SK-N-SH (cell line): ENCODE results near the gene SPOP.

Experiments used
- REST ChIP-seq: IDR thresholded peaks from 2 replicates; pipeline ENCODE4 v1.6.1; 2012; ENCODE audit warnings: mild to moderate bottlenecking, low read depth, low read length, moderate library complexity
- RXRA ChIP-seq: IDR thresholded peaks from 2 replicates; pipeline ENCODE4 v1.4.0; 2012; ENCODE audit warnings: low read depth, mild to moderate bottlenecking, borderline replicate concordance
- ZBTB33 ChIP-seq: IDR thresholded peaks from 2 replicates; pipeline ENCODE4 v1.4.0; 2012; ENCODE audit warnings: low read depth, borderline replicate concordance

DNA sequence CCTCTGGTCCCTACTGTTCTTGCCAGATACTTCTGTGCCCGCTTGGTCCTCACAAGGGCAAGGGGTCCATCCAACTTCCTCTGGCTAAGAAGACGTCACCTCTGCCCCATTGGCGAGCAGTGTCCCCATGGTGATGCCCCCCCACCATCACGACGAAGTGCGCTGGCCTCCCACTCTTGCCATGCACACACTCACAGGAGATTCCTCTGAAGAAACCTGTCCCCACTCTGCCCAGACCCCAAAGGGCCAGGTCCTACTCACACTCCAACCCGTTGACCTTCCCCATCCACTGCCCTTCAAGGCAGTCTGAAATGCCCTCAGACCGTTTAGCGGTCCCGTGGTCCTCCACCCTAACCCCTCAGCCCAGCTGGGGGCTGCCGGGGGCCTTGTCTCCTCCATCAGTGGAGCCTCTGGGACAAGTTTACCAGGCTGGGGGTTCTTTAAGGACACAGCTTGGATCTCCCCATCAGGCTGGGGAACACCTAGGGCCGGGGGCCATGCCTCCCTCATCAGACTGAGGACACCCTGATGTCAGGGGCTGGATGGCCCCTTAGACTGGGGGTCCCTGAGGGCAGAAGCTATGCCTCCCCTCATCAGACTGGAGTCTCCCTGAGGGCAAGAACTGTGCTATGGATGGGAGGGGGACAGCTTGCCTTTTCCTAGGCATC lies 95.7 kb downstream of the SPOP start:
- TF ChIP-seq REST (no peak), ZBTB33 (no peak), RXRA (no peak)
